ENCODE results near the gene SFI1. TPM values are rescaled to one million over a fixed set of nuclear protein-coding genes. Genes with fewer than 3 reads are reported as not detected.
"Not testable (repeated sequence)": the region's sequence is repeated elsewhere in the genome, so short reads cannot be mapped to it uniquely, and the experiment has no call there.

Gene SFI1
- total and polyA plus RNA-seq, 2 of the 8 experiments (the other 6 are each of a cell fraction or from before 2014, with no cell fraction given), result 10.4 to 30.1 TPM

DNA sequence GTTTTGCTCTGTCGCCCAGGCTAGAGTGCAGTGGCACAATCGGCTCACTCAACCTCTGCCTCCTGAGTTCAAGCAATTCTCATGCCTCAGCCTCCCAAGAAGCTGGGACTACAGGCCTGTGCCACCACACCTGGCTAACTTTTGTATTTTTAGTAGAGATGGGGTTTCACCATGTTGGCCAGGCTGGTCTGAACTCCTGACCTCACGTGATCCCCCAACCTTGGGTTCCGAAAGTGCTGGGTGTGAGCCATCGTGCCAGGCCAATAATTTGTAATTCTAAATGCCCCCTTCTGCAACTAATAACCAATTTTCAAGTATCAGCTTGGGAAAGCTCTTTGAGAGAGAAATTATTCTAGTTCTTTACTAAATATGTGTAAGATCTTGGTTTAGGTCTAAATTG lies 3.0 kb upstream of the SFI1 start:
- 87% methylated on average over 5 of the region's 5 CpGs; no CpG with 5 or more reads in 1 of the 2 experiments for WGBS, 2 experiments (ENCODE audit: extremely low coverage in 1 of 2, insufficient coverage in 1 of 2, insufficient read length in 1 of 2, insufficient replicate concordance in 2 of 2, low coverage in 1 of 2, low lambda C conversion rate in 2 of 2, missing lambda C conversion rate in 1 of 2)
- CTCF ChIA-PET (ENCODE audit: partially characterized antibody); H3K4me3 ChIP-seq (ENCODE audit: extremely low read depth in 1 of 4, insufficient read depth in 2 of 4, low read depth in 3 of 4, low read length in 4 of 4); H3K27me3 ChIP-seq (replicated peaks in 1 of 4; ENCODE audit: control insufficient read depth in 3 of 4, extremely low read depth in 1 of 4, insufficient read depth in 3 of 4, low read length in 3 of 4); H4K8ac ChIP-seq (ENCODE audit: extremely low read depth, insufficient read depth, low read length); H2AFZ ChIP-seq (ENCODE audit: low read length); H2BK15ac ChIP-seq (ENCODE audit: low read length); H3K79me2 ChIP-seq (ENCODE audit: control insufficient read depth in 1 of 2, insufficient read depth in 2 of 2, low read length in 2 of 2); H2BK120ac ChIP-seq (replicated peaks; ENCODE audit: low read depth, low read length); H4K91ac ChIP-seq (replicated peaks; ENCODE audit: insufficient read length, low read length); H3K4me2 ChIP-seq (ENCODE audit: insufficient read depth in 1 of 2, low read depth in 2 of 2, low read length in 2 of 2); H3K9me3 ChIP-seq (ENCODE audit: insufficient read depth in 2 of 2, low read depth in 1 of 2, low read length in 1 of 2); H3K56ac ChIP-seq (replicated peaks; ENCODE audit: insufficient read length, low read depth, low read length); H3K23me2 ChIP-seq (ENCODE audit: low read depth, low read length); H2BK5ac ChIP-seq (ENCODE audit: low read depth, low read length); FAIRE-seq; H2BK12ac ChIP-seq (ENCODE audit: low read depth, low read length); H3K14ac ChIP-seq (ENCODE audit: insufficient read length); H3K79me1 ChIP-seq (ENCODE audit: low read depth, low read length); H3K27ac ChIP-seq (ENCODE audit: low read depth, low read length); H3K23ac ChIP-seq (ENCODE audit: insufficient read length); H4K5ac ChIP-seq (ENCODE audit: insufficient read length, low read depth, low read length); H3K36me3 ChIP-seq (ENCODE audit: control insufficient read depth in 2 of 4, insufficient read depth in 4 of 4, low read length in 3 of 4); H4K20me1 ChIP-seq (replicated peaks in 1 of 2; ENCODE audit: control insufficient read depth in 1 of 2, insufficient read depth in 2 of 2, low read length in 2 of 2); DNase-seq (ENCODE audit: low read depth in 1 of 2, low spot score in 2 of 2); H3K18ac ChIP-seq (ENCODE audit: extremely low read depth, low read length); H3K4ac ChIP-seq (replicated peaks; ENCODE audit: insufficient read length, low read depth, low read length); H2AK5ac ChIP-seq (ENCODE audit: low read depth, low read length); H2BK20ac ChIP-seq (ENCODE audit: low read length); H3K9ac ChIP-seq (replicated peaks in 1 of 4; ENCODE audit: extremely low read depth in 1 of 4, low read depth in 3 of 4, low read length in 3 of 4): not testable (repeated sequence)
- H3K4me1 ChIP-seq (replicated peaks in 1 of 4; ENCODE audit: control insufficient read depth in 3 of 4, insufficient read depth in 4 of 4, low read length in 3 of 4), result peaks cover 1 to 11% (median 10%) of the 10 kb centered on the region in 4 experiments; a peak in 6 of 7 replicates
- POLR2A ChIA-PET (ENCODE audit: partially characterized antibody), result interaction anchor here (2.4 kb wide), 1 partner anchor 146 kb away, joined by 9 read pairs; the partner anchor contains the start of gene PATZ1
